ENCODE measurements around the gene PACRG.
"Not testable (repeated sequence)": the region's sequence is repeated elsewhere in the genome, so short reads cannot be mapped to it uniquely, and the experiment has no call there.

PACRG gene

DNA sequence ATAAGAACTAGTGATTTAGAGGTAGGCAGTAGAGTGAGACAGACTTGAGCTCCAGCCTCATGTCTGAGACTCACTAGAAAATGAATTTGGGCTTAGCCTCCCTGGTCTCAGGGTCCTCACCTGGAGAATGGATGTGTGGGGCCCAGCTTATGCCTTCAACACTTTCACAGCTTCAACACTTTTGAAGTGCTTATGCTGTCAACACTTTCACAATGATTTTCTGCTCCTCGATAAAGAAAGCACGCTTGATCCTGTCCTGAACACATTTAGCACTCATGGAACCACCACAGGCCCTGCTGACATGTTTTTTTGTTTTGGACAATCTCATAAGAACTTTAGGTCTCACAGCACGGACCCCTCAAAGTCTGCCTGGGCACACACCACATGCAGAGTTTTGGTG lies 229.3 kb downstream of the PACRG start:
- no peak for DNase-seq

DNA sequence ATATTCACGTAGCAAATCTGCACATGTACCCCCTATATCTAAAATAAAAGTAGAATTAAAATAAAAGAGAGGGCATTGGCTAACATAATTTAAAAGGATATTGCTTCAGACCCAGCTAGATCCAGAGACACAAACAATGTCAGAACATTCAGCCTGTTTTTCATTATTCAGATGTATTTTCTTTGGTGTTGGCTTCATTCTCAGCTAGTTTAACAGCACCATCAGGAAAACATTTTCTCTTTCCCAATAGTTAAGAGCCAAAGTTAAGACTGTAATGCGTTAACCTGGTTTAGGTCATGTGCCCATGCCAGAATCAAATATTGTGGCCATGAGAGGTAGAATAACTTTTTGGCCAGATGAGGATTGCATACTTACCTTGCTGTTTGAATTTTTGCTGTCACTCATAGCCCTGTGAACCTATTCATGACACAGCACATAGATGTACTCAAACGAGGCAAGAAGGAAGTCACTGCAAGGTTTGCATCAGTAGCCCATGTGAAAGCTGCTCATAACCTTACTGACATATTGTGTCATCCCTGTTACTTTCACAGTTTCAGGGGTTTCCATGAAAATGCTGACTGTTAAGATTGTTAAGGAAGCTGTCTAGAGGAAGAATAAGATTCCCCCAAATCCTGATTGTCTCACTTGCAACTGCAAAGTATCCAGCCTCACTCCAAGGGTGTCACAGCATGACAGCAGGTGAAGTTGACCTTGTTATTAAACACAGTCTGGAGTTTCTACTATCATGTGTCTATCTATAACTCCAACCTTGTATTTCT lies 233.1 kb downstream of the PACRG start:
- DNase-seq, result no peak

DNA sequence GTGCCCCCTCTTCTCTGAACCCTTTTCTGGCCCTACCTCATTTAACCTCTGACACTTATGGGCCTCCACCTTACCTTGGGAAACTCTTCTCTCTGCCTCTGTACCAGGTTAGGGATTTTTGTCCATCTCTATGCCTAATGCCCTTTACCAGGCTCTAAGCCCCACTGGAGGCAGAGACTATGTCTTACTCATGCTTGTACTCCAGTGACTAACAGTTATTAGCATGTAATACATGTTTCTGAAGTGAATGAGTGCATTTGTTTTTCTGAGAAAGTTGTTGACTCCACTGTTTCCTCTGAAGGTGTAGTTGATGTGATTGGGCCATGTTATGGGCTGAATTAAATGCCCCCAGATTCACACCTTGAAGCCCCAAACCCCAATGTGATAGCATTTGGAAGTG lies 234.3 kb downstream of the PACRG start:
- DNase-seq, result no peak

DNA sequence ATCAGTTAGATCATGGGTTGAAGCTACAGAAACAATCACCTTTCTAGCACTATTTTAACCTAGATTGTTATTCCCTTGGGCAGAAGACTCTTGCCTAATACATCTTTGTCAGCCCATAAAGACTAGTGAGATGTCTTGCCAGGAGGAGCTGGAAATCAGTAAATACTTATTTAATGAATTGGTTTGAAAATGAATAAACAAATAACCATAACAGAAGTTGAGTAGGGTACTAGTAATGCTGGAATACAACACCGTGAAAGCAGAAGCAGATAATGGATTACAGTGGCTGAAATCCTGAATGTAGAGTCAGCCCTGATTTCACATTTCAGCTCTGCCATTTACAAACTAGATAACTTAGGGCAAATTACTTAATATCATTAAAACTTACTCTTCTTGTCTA lies 236.1 kb downstream of the PACRG start:
- DNase-seq, result no peak

DNA sequence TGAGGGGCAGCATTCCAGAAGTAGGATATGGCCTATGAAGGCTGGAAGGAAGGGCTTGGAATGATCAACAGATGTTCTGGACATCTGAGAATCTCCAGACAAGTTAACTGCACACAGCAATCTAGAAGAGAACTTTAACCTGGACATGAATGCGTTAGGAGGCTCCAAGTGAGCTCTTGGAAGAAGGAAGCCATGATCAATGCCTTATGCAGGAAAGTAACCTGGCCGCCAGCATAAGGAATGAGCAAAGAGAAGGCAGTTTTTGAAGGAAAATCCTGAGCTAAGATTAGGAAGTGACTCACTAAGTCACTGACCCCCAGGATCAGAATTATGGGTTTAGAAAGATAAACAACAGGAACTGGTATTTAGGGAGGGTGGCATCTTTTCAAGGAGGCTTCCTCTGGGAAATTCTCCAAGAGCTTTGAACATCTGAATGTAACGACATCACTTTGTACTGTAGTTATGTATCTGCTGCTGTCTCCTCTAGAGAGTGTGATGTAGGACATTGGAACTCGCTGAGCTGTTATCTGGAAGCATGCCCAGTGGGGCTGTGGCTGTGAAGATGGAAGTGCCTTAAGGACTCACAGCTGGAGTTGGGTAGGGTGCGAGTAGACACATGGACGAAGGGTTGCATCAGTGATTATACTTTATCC lies 236.8 kb downstream of the PACRG start:
- DNase-seq, result peak; percentile 63

DNA sequence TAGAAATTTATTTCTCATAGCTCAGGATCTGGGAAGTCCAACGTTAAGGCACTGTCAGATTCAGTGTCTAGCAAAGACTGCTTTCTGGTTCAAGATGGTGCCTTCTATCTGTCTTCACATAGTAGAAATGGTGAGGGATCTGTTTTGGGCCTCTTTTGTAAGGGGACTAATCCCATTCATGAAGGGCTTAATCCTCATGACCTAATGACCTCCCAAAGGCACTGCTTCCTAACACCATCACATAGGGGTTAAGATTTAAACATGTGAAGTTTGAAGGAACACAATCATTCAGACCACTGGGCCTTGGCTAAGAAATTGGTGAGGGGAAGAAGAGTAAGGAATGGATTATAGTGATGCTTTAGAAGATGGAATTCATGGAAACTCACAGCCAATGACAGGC lies 237.6 kb downstream of the PACRG start:
- DNase-seq, result no peak

DNA sequence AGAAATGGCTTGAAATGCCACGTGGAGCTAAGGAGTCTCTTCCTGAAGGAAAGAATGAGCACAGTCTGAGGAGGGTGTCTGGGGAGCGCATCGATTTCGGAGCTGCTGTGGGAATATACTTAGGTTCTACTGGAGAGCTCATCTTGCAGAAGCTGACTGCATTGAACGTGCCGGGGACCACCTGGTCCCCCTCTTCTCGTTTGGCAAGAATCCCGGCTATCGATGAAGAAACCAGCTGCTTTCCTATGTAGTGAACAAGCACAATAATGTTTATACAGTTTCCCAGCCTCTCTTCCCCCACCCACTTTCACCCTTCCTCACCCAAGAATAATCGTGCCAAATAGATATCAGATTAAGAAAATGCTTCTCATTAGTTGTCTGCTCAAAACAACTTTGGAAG lies 242.5 kb downstream of the PACRG start:
- DNase-seq, result no peak

DNA sequence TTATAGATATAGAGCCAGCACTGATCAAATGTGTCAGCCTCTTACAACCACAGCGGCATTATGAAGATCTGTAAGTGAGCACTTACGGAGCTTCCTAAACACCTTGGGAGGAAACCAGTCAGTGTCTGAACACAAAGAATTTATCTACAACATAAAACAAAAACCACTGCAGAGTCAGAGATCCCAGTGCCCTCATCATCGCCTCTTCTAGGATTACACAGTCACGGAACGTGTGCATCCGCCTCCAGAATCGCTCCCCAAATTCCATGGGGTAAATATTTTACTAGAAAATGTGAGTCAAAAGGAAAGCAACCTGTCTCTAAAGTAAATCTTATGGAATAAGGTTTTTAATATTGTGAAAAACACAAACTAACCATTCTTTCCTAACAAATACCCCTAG lies 243.6 kb downstream of the PACRG start:
- DNase-seq, result no peak

DNA sequence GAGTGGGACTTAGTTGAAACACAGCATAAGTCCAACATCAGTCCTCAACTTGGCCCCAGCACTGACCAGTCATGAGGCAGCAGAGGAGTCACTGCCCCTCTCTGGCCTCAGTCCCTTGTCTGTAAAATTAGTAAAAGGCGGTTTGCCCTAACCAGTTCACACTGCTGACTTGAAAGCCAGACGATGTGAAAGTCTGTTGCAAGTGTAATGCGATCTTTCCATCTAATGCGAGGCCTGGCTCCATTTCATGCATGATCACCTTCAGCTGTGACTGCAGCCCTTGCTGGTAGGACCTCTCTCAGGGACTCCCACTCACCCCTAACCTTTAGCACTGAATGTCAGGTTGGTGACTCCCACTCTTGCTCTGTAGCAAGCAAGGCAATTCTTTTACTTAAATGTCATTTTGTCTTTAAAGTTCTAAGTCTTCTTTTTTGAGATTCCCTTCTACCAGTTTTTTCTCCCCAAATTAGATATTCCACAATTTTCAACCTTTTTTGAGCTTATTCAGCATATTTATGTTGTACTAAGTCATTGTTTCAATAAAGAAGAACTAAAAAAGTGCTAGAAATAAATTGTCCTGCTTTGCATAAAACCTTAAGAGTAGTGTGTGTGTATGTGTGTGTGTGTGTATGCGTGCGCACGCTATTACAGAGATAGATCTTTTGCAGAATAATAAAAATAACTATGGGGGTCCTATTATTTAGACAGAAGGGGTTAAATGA lies 245.5 kb downstream of the PACRG start:
- DNase-seq, result no peak

DNA sequence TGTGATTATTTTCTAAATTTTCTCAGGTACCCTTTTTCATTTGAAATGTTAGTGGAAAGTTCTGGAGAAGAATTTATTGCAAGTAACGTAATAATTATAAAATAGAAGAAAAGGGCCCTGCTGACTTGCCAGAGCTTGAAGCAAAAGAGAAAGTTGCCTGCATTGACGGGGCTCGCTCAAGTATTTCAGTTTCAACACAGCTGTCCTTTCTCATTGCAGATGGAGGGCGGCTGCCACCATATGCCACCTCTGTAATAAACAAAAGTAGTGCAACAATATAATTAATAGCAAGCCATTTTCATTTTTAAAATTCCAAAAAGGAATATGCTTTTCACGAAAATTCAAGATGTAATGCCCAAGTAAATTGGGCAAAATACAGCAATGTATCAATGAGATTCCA lies 246.2 kb downstream of the PACRG start:
- no peak for DNase-seq

DNA sequence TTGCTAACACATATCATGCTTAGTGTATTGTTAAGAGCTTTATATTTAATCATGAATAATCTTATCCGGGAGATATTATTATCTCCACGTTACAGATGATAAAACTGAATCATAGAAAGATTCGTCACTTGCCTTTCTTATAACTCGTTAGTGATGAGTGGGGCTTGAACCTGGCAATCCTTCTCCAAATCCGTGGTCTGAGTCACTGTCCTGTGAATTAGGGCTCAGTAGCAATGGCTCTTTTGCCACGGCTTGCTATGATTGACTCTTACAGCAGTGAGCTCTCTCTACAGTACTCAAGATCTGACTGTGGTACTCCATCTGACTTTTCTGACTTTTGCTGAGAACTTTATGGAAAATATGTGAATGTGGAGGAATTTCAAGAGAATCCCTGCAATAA lies 246.9 kb downstream of the PACRG start:
- no peak for DNase-seq

DNA sequence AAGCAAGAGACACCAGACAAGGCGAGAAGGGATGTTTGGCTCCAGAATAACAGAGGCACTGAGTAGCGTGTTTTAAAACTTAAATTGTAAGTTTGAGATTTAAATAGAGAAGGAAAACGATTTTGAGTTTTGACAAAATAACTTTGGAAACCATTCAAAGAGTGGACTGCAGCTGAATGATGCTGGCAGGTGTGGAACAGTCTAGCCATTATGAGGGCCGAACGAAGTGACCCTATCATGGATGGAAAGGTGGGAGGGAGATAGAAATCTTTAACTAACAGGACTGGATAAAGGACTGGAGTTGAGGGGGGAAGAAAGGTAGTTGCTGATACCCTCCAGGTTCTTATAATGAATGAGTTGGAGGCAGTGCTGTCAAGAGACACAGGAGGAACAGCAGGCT lies 248.4 kb downstream of the PACRG start:
- no peak for DNase-seq

DNA sequence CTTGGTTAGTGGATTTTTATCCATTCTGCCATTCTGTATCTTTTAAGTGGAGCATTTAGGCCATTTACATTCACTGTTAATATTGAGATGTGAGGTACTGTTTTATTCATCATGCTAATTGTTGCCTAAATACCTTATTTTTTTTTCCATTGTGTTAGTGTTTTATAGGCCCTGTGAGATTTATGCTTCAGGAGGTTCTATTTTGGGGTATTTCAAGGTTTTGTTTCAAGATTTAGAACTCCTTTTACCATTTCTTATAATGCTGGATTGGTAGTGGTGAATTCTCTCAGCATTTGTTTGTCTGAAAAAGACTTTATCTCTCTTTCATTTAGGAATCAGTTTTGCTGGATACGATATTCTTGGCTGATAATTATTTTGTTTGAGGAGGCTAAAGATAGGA lies 255.5 kb downstream of the PACRG start:
- DNase-seq, result not testable (repeated sequence)

DNA sequence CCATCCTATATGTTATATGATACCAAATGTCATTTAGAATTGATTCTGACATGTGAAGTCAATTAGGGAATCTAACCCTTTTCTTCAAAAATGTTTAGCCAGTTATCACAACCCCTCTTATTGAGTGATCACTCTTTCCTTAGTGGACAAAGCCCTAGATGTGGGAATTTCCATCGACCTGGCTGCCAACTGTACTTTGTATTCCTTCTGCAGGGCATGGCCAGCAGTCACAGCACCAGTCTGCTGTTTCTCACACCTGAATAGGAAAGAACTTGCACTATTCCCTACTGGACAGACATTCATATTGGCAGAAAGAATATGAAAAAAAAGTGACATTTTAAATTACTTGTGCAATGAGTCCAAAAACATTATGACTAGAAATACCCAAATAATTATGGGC lies 271.0 kb downstream of the PACRG start:
- DNase-seq, result no peak

DNA sequence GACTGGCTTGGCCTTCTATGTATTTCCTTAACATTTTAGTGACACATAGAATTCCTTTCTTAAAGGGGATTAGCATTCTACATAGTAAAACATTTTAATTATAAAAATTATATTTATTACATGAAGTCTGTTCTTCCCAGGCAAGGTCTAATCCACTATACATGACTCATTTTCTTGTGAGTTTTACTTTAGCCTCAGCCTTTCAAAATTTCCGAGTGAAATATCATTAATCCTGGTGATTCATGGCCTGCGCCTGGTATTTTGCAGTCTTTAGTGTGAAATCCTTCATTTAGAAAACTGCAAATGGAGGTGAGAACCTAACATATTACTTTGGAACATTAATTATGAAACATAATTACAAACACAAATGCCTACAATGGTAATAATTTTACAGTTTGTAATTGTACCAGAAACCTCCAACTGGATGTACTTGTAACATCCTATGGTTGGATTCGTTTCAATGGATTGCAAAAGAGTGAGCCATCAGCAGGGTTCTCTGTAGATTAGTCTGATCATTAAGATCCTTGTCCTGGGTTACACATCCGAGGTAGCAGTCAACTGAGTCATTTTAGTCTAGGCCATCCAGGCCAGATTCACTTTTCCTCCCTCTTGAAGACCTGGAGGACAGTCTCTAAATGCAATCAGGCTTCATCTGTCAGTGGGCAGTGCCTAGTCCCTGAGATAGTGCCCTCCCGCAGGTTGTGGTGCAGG lies 272.0 kb downstream of the PACRG start:
- DNase-seq, result no peak

DNA sequence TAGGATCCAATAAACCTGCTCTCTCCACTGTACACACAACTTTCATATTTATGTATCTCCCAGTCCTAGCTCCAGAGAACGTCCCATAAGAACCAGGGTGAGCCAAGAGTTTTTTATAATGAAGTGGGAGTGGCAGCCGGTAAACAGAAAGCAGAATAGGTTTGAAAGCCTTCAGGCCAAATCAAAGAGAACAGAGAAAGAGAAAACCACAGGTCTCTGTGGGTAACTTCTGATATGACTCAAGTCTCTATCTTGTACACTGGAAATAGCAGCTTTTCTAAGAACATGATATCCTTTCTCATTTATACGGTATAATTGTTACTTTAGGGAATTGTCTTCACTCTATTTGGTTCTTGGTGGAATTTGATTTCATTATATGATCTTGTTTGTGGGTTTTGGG lies 273.6 kb downstream of the PACRG start:
- no peak for DNase-seq

DNA sequence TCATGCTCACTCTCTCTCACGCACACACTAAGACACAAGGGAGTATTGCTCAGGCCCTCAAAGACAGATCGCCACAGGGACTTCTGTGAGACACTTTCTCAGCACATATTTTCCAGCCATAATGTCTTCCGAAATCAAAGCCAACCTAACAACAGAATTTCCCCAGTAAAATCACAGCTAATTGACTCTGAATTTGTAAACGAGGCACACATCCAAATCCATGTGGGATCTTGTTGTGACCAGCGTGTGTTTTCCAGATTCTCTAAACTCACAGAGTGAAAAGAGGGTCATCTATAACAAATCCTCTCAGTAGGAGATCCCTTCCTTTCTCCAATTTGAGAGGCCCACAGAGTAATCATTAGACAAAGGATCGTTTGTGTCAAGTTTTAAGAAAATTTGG lies 280.4 kb downstream of the PACRG start:
- no peak for DNase-seq

DNA sequence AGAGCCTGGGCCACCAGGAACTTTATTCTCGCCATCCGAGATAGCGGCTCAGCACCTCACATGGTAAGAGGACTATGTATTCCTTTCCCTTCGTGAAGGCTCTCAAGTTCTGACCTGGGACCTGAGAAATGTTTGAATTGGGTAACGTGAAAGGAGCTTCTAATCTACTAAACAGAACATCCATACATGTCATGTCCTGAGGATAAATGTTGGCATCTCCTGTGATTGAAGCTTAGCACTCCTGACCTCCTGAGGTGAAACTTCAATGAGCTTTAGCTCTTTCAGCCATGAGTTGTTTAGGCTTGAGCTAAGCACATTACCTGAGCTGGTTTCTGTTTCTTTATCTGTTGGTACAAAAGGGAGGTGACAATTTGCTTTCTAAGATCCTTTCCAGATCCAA lies 280.9 kb downstream of the PACRG start:
- no peak for DNase-seq

DNA sequence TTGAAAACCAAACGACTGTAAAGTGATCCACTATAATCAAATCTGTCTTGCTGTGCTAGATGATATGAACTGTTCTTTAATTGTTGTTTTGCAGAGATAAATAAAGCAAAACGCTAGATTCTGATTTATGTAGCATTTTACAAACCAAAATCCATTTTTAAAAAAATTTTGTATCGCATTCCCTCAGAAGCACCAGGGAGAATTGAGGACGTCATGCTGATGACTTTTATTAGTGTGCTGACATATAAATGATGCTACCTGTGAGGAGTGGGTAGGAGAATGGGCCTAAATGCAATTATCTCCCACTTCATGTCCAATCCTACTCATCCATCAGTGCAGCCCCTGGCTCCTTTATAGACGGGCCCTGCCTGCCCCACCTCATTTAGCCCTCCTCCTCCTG lies 282.4 kb downstream of the PACRG start:
- no peak for DNase-seq

DNA sequence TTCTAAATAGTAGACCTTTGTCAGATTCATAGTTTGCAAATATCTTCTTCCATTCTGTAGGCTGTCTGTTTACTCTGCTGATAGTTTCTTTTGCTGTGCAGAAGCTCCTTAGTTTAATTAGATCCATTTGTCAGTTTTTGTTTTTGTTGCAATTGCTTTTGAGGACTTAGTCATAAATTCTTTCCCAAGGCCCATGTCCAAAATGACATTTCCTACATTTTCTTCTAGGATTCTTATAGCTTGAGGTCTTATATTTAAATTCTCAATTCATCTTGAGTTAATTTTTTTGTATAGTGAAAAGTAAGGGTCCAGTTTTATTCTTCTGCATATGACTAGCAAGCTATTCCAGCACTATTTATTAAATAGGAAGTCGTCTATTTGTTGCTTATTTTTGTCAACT lies 287.0 kb downstream of the PACRG start:
- no peak for DNase-seq

DNA sequence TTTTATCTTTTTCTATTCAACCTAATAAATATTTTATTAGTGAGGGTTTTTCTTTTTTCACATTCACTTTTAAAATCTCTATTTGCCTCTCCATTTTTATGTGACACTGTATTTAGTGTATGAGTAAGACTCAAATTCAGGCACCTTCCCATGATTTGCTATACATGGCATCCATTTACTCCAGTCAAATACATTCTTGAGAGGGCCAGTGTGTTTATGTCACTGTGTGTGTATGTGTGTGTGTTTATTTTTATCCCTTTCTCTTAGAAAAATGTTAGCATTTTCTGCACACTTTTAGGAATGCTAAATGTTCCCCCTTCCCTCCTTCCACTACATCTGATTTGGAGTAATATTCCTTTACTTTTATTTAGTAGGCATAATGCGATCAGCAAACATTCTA lies 290.0 kb downstream of the PACRG start:
- DNase-seq, result no peak

DNA sequence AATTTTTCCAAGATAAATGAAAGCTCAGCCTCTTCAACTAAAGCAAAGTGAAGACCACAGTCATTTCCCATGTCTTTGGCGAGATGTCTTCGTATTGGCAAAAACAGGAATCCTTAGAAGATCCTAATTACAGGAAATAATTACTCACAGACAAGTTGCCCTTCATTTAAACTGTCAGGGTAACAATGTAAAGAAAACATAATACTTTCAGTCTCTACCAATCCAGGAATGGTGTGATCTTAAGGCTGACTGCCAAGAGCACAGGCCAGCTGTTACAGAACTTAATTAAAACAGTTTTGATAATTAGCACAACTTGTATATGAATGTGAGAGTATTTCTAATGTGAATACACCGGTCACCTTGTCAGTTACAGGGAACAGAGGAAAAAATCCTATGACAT lies 292.2 kb downstream of the PACRG start:
- no peak for DNase-seq

DNA sequence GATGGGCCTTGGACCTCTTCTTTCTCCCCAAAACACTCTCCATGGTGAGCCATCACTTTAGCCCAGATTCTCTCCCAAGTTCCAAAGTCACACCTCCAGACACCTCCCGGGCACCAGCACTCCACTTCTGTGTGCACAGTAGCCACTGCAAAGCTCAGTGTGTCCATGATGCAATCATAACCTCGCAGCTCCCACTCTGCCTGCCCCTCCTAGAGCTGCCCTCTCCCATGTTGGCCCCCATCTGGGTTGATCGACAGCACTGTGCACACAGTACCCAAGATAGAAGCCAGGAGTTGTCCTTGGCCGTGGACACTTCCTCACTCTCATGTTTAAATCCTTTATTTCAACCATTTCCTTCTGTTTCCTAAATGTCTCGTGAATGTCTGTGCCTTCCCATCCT lies 293.3 kb downstream of the PACRG start:
- DNase-seq, result no peak

DNA sequence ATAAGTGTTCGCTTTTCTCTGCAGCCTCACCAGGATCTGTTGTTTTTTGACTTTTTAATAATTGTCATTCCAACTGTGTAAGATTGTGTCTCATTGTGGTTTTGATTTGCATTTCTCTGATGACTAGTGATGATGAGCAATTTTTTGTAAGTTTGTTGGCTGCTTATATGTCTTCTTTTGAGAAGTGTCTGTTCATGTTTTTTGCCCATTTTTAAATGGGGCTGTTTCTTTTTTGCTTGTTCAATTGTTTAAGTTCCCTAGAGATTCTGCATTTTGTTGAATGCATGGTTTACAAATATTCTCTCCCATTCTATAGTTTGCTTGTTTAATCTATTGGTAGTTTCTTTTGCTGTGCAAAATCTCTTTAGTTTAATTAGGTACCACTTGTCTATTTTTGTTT lies 295.9 kb downstream of the PACRG start:
- no peak for DNase-seq

All from islet precursor cell (in vitro differentiated cells).